Astrocyte of the hippocampus (primary cell): ENCODE results near the gene TBCD.

ENCODE experiments used
- DNase-seq: peaks from one replicate; pipeline ENCODE4 v3.0.0; 2011; ENCODE audit warnings: low read depth, low spot score

TBCD gene

GRCh38 chr17:82923366-82924113, 171.7 kb downstream of the TBCD start:
- DNase-seq, result no peak

- DNase-seq, result no peak
These were observed 172.3 kb downstream of the TBCD start for GRCh38 chr17:82924214-82924613.

GRCh38 chr17:82924812-82925211, 172.9 kb downstream of the TBCD start:
- DNase-seq, result peak; percentile 43

GRCh38 chr17:82925336-82925735, 173.5 kb downstream of the TBCD start:
- DNase-seq, result no peak

- no peak for DNase-seq
These were observed 174.2 kb downstream of the TBCD start for GRCh38 chr17:82926081-82926480.

GRCh38 chr17:82926716-82927115, 174.9 kb downstream of the TBCD start:
- no peak for DNase-seq

- no peak for DNase-seq
These were observed 175.4 kb downstream of the TBCD start for GRCh38 chr17:82927311-82927660.

- DNase-seq, result no peak
These were observed 176.1 kb downstream of the TBCD start for GRCh38 chr17:82927661-82928601.

GRCh38 chr17:82929011-82929622, 177.3 kb downstream of the TBCD start:
- no peak for DNase-seq

GRCh38 chr17:82929676-82930042, 177.8 kb downstream of the TBCD start:
- no peak for DNase-seq

- DNase-seq, result no peak
These were observed 178.4 kb downstream of the TBCD start for GRCh38 chr17:82930043-82930923.

GRCh38 chr17:82930924-82931698, 179.2 kb downstream of the TBCD start:
- DNase-seq, result no peak

GRCh38 chr17:82931699-82932517, 180.0 kb downstream of the TBCD start:
- peak; percentile 93 for DNase-seq

GRCh38 chr17:82932518-82933310, 180.8 kb downstream of the TBCD start:
- DNase-seq, result no peak

- no peak for DNase-seq
These were observed 182.0 kb downstream of the TBCD start for GRCh38 chr17:82933911-82934310.

- no peak for DNase-seq
These were observed 184.3 kb downstream of the TBCD start for GRCh38 chr17:82935966-82936767.

GRCh38 chr17:82936768-82937171, 184.9 kb downstream of the TBCD start:
- no peak for DNase-seq
